Activated CD4-positive, CD25-positive, alpha-beta regulatory T cell treated with anti-CD3 and anti-CD28 coated beads, Interleukin-2, amount 50 U/mL, for 72 hours (primary cell): ENCODE results near the gene CDK15.
"Not testable (repeated sequence)": the region's sequence is repeated elsewhere in the genome, so short reads cannot be mapped to it uniquely, and the experiment has no call there.

ENCODE experiments used
- DNase-seq: peaks from one replicate; pipeline ENCODE4 v3.0.0; 2021

The CDK15 gene

DNA sequence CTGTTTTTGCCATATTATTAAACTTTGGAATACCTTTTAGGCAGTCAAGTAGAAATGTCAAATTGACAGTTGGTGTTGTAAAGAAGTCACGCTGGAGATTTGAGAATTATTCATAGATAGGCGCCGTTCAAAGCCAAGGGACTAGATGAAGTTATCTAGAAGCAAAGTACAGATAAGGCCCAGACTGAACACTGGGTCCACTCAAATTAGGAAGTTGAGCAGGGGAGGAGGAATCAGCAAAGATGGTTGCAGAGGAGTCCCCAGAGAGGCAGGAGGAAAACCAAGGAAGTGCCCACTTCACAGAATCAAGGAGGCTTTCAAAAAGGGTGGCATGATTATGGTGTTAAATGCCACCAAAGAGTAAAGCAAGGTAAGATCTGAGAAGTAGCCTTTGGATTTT lies 16.0 kb upstream of the CDK15 start:
- no peak for DNase-seq

GRCh38 chr2:201790989-201791388 lies 15.3 kb upstream of the CDK15 start:
- no peak for DNase-seq

- no peak for DNase-seq
Observed at GRCh38 chr2:201793631-201794030, 12.7 kb upstream of the CDK15 start.

DNA sequence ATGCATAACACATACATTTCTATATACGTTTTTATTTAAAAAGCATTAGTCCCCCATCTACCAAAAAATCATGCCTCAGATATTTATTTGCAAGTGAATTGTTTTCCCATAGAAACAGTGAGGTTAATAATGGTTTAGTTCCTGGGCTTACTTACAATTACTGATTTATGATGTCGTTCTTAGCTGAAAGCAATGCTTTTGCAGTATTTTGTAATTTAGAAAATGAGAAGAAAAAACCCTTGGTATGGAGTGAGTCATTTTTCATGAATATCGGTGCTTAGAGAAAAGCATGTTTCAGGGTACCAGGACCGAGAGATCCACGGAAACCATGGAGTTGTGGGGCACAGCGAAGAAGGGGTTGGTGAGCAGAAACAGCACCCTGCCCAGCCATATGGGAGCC lies 12.0 kb upstream of the CDK15 start:
- no peak for DNase-seq

- DNase-seq: no peak
Observed at GRCh38 chr2:201795607-201796477, 10.5 kb upstream of the CDK15 start.

- DNase-seq: no peak
Observed at GRCh38 chr2:201796478-201796865, 9.9 kb upstream of the CDK15 start.

DNA sequence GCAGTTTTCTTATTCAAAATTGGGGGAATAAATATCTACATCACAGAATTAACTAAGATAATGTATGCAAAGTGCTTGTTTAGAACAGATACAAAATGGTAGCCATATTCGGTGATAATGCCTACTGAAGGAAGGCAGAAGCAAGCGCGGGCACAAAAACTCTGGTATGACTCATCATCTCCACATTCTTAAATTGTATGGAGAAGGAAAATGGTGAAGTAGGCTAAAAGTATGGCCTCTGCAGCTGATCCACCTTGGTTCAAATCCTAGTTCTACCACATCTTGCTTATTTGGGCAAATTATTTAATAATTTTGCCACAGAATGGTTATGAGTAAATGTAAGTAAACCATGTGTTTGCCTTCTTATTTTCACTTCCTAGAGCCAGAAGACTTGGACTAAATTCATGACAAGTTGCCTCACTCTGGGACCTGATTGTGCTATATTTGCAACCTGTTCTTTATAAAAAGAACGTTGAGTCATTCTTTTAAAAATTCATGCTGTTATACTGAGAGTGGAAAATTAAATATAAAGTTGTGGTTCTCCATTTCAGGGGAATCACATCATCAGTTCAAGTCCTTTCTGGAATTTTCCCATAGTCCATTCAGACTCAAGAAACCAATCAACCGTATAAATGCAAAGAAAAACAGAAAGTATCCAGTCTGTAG lies 9.0 kb upstream of the CDK15 start:
- no peak for DNase-seq

DNA sequence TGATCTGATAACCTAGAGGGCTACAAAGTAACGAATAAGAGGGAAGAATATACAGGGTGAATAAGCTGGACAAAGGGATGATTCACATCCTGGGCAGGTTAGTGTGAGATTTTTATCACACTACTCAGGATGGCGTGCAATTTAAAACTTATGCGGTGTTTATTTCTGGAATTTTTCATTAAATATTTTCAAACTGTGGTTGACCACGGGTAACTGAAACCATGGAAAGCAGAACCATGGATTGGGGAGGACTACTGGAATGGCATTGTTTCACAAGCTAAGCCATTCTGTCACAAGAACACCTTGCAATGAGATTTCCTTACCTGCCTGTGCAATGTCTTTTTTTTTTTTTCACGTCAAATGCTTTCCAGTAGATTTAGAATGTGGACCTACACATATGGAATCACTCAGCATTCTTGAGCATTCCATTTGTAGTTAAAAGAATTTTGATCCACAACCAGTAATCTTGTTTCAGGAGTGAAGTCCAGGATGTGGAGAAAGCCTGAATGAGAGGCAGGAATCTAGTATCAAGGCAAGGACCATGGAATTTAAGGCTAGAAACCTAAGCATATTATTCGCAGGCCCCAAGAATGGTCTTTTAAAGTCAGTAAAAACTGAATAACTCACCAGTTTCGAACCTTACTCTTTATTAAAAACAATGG lies 8.0 kb upstream of the CDK15 start:
- DNase-seq: no peak

DNA sequence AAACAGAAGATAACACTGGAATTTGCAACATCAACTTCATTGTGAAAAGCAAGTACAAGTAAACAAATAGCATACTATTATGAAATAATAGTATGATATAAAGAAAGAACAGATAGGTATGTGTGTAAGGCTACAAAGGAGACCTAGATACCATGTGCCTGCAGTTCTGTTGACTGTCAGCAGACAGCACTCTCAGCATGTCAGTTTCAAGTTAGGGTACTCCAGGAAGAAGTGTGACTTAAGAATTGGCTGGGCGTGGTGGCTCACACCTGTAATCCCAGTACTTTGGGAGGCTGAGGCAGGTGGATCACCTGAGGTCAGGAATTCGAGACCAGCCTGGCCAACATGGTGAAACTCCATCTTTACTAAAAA lies 7.4 kb upstream of the CDK15 start:
- not testable (repeated sequence) for DNase-seq

DNA sequence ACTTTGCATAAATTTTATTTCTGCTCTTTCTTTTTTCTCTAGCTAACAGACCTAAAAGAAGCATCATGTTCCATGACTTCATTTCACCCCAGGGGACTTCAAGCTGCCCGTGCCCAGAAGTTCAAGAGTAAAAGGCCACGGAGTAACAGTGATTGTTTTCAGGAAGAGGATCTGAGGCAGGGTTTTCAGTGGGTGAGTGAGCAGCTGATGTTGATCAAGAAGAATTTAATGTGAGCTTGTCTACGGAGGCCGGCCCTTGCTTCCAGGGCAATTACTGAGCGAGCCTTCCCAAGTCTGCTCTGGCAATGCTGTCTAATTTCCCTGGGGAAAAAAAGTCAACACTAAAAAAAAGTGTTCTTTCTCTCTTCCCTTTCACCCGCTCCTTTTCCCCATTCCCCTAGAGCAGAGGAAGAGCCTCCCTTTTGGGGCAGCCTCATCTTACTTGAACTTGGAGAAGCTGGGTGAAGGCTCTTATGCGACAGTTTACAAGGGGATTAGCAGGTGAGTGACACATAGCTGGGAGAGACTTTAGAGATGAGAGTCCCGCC lies 1.2 kb downstream of the CDK15 start:
- no peak for DNase-seq

DNA sequence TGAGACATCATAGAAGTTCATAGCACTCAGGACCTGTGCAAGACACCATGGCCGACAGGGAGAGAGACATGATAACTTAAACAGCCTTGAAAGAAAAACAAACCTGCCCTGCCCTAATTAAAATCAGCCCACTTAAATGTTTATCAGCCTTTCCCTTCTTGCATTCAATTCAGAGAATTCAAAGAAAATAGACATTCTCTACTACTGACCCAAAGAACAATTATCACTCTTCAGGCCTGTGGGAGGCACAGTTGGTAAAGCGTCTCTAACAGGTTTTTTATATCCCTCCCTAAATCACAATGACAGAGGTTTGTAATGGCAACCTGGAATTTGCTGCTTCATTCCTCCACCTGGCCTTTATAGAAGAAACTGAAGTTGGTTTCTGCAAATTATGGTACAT lies 1.7 kb downstream of the CDK15 start:
- DNase-seq: no peak

DNA sequence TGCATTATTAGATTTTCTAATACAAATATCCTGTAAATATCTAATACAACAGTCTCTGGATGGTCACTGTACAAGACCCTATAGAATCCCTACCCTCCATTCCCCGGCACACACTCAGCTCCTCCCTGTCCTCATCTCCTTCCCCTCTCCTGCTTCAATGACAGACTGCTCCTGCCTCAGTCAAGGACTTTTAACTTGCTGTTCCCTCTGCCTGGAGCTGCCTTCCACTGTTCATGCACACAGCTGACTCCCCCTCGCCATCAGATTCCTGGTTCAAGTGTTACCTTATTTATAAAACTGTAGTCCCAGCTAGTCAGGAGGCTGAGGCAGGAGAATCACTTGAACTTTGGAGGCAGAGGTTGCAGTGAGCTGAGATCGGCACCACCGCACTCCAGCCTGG lies 3.3 kb downstream of the CDK15 start:
- no peak for DNase-seq

GRCh38 chr2:201810604-201811003 lies 4.3 kb downstream of the CDK15 start:
- DNase-seq: not testable (repeated sequence)

DNA sequence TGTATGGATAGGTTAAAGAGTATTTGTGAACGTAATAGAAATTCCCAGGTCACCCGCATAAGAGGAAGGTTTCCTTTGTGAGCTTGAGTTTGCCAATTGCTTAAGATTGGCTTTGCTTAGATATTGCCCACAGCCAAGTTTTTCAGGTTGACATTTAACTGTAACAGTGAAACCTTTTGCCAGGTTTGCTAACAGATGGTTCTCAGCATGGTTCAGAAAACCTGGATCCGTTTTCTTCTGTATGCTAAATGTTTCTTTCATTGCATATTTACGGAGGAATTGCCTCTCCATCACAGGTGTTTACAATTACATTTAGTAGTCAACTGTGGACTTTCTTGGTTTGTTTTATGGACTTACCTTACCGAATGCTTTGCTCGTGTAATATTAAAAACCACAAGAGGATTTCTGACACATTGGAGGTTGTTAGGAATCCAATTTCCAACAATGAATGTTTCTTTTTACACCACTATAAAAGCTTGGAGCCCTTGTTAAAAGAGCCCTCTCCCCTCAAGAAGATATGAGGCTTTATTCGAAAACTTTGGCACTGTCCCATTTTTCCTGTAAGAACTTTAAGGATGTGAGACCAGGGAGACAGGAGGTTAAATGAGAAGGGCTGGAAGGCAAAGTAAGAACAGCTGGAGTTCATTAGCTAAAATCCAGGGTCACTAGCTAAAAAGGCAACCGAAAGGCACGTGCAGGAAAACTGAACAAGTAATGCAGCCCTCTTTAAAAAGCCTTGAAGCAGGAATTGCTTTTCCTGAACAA lies 7.8 kb downstream of the CDK15 start:
- DNase-seq: no peak

DNA sequence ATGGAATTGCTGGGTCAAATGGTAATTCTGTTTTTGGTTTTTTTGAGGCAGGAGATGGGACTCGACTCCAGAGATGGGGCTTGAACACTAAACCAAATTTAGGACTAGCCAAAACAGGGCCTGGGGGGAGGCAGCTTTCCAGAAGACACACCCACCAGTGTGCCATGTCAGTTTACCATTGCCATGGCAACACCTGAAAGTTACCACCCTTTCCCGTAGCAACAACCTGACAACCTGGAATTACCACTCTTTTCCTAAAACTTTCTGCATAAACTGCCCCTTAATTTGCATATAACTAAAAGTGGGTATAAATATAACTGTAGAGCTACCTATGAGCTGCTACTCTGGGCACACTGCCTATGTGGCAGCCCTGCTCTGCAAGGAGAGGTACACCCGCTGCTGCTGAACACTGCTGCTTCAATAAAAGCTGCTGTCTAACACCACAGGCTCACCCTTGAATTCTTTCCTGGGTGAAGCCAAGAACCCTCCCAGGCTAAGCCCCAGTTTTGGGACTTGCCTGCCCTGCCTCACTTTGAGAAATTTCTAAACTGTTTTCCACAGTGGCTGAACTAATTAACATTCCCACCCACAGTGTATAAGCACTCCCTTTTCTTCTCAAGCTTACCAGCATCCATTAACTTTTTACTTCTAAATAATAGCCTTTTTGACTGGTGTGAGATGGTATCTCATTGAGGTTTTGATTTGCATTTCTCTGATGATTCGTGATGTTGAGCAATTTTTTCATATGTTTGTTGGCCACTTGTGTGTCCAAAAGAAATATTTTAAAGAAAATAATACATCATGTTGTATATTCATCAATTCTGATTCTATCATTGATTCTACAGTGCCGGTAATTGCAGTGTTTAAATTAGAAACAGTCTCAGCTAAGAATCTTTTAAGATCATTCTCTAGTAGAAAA lies 10.6 kb downstream of the CDK15 start:
- DNase-seq: no peak

GRCh38 chr2:201820383-201821007 lies 14.2 kb downstream of the CDK15 start:
- no peak for DNase-seq

DNA sequence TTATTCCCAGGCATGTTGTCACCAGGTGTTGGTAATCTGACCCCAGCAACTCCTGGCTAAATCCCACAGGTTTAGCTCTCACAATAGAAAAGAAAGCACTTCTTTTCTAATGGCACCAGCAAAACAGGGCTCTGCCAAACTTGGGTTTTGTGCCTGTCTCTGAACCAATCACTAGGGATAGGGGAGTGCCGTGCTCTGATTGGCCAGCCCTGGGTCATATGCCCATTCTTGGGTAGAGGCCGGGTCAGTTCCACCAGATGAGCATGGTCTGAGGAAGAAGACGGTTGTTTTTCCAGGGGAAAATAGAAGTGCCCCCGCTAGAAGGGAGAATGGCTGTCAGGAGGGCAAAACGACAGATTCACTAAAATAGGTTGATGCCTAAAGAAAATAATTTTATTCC lies 14.7 kb downstream of the CDK15 start:
- DNase-seq: no peak

DNA sequence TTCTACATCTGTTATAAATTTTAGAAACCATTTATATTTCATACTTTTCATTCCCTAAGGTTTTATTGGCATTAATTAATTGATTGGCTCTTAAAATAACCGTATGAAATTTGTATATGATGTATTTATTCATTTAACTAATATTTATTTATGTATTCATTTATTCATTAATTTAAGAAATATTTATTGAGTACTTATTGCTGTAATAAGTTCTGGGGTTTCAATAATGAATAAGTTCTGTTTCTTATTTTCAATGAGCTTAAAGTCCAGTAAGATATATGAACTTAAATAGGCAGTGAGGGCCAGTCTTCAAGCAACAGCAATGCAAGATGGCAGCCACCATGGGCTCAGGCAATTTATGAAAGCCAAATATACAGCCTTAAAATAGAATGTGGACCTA lies 17.9 kb downstream of the CDK15 start:
- no peak for DNase-seq

GRCh38 chr2:201827621-201828020 lies 21.3 kb downstream of the CDK15 start:
- DNase-seq: no peak

DNA sequence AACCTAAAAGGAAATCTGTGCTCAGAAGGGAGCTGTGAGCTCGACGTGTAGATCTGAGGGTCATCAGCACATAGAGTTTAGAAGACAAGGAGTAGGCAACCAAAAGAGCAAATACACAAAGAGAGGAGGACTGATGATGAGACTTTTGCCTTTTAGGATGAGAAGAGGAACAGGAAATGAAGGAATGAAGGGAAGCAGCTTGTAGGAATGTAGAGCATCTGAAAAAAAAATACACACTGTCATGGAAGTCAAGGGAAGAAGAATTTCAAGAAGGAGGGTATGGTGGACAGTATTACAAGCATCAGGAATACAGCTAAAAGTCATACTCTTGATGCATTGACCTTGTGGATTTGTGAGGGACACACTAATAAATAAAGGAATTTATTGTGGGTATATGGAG lies 21.9 kb downstream of the CDK15 start:
- DNase-seq: no peak

DNA sequence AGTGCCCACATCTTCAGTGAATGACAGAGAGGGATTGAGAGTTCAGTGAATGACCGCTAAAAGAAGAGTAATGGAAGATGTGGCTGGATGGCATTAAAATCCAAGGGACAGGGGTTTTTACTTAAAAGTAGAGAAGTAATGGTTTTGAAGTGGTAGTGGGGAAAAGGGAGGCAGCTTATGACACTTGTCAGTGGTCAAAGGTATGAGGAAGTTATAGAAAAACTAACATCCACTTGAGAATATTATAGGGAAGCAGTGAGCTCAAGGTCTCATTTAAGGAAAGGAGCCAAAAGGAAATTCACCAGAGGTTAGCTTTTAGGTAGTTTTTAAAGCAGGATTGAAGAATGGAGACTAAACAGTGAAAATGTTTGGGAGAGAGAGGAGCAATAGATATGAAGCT lies 24.3 kb downstream of the CDK15 start:
- DNase-seq: no peak
